Erythroblast (primary cell): ENCODE results near the gene SUPT3H.

ENCODE experiments used
- GATA1 ChIP-seq: IDR thresholded peaks from 2 replicates; pipeline ENCODE4 v1.6.1; 2011; ENCODE audit warnings: low read depth, mild to moderate bottlenecking, control low read depth, low read length, moderate library complexity
- POLR2A ChIP-seq: IDR thresholded peaks from 2 replicates; pipeline ENCODE4 v1.6.1; 2011; ENCODE audit warnings: mild to moderate bottlenecking, low read length

GRCh38 chr6:45314146-45314545 lies 63.6 kb downstream of the SUPT3H start:
- no peak for TF ChIP-seq POLR2A
- no peak for TF ChIP-seq GATA1
